HG02763 (cell line): ENCODE data around the gene GRIK4.
"Not testable (repeated sequence)": the region's sequence is repeated elsewhere in the genome, so short reads cannot be mapped to it uniquely, and the experiment has no call there.

Experiments
- ATAC-seq: cut with Tn5 transposase; IDR thresholded peaks from one replicate; pipeline ENCODE4 v1.9.1; 2021; ENCODE audit warnings: mild to moderate bottlenecking, moderate library complexity; ENCODE audit not compliant: unreplicated experiment

GRIK4 gene

GRCh38 chr11:121024989-121025388, 513.4 kb downstream of the GRIK4 start:
- no peak for ATAC-seq

- ATAC-seq, result no peak
Observed at GRCh38 chr11:121029153-121029552, 517.6 kb downstream of the GRIK4 start.

- no peak for ATAC-seq
Observed at GRCh38 chr11:121029813-121030445, 518.4 kb downstream of the GRIK4 start.

GRCh38 chr11:121031167-121031566, 519.6 kb downstream of the GRIK4 start:
- no peak for ATAC-seq

GRCh38 chr11:121031648-121032047, 520.1 kb downstream of the GRIK4 start:
- not testable (repeated sequence) for ATAC-seq

- no peak for ATAC-seq
Observed at GRCh38 chr11:121032546-121032945, 521.0 kb downstream of the GRIK4 start.

- ATAC-seq, result no peak
Observed at GRCh38 chr11:121033635-121034034, 522.1 kb downstream of the GRIK4 start.

GRCh38 chr11:121035169-121035755, 523.7 kb downstream of the GRIK4 start:
- ATAC-seq, result no peak

- ATAC-seq, result peak; percentile 50
Observed at GRCh38 chr11:121035780-121036179, 524.2 kb downstream of the GRIK4 start.

GRCh38 chr11:121037016-121037415, 525.5 kb downstream of the GRIK4 start:
- no peak for ATAC-seq
